ENCODE data around the gene ADAD2.

Gene ADAD2

GRCh38 chr16:84176192-84177053 lies 14.5 kb upstream of the ADAD2 start:
- no peak for DNase-seq (ENCODE audit: low read depth)

DNA sequence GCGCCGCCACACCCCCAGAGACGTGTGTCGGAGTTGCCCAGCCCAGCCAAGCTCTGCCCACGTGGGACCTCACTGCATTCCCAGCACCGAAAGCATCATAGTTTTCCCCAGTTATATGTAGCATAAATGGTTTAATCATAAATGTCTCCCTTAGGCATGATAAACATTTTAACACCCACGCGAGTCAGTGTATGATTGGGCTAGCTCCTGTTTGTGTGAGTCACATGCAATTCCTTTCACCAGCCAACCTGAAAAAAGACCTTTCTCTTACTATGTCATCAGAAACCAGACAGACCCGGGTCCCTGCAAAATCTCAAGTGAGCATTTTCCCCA lies 13.2 kb upstream of the ADAD2 start:
- no peak for DNase-seq (ENCODE audit: low read depth)

DNA sequence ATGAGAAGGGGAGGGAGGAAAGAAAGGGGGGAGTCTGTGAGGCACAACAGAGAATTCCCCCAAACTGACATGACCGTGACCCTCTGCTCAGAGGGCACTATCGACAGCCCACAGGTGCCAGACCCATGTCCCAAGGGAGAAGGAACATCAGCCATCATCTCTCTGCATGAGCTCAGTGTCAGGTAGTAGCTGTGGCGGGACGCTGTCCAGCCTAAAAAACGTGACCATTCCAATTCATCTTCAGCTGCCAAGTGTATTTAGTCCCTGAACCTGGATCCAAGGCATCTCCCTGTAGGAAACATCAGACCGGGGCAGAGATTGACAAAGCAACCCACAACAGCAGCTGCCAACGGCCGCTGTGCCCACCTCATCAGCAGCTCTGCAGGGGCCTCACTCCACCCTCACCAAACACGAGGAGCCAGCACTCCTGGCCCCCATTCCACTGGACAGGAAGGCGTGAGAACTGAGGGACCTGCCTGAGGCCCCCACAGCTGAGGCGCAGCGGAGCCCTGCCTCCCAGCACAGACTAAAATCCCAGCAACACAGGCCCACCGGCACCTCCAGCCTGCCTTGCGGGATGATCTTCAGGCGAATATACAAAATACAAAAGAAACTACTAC lies 12.7 kb upstream of the ADAD2 start:
- no peak for DNase-seq (ENCODE audit: low read depth)

DNA sequence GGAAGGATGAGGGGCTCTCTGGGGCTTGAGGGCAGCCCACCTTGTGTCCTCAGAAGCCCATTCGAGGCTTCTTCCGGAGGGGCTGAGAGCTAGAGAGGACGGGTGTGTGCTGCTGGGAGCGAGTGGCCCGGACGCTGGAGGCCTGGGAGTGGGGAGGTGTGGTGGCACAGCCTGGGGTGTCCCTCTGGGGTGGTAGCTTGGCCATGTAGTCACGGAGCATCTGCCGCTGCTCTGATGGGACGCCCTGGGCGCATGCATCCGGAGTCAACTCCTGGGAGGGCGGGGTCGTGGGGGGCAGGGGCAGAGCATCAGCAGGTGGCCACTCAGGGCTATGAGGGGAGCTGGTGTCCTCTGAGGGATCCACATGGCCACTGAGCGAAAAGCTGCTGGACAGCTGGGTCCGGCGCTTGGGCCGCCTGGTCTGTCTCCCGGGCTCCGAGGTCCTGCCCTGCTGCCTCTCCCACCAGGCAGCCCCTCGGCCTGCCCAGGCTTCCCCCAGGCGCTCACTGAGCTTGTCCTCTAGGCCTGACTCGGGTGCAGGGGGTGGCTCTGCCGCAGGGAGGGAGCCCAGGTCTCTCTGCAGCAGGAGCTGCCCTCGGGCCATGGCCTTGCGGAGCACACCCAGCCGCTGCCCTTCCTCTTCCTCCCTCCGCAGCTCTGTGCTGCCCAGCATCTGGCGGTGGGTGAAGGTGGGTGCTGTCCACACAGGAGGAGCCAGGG lies 11.9 kb upstream of the ADAD2 start:
- no peak for DNase-seq (ENCODE audit: low read depth)

DNA sequence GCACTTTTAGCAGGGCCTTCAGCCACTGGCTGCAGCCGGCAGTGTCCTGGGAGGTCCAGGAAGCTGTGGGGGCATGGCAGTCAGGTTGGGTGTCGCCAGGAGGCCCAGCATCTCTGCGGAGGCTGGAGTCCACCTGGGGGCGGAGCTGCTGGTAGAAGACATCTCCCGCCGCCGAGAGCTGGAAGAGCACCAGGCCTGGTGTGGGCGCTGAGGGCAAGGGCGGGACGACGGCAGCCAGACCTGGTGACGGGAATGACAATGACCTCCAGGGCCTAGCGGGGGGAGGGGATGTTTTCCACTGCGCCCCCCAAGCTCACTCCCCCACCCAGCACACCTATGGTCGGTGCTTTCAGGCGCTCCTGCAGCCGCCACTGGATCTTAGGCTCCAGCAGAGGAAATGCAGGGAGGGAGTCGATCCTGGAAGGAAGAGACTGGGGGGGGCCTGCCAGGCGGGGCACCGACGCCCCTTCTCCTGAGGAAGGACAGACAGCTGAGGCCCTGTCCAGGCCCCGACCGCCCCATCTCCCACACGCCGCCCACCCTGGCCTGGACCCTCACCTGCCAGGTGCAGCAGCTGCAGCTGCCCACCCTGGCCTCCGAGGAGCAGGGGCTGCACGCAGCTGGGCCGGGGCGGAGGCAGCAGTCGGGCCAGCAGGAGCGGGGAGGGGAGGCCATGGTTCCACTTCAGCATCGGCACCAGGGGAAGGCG lies 11.2 kb upstream of the ADAD2 start:
- no peak for DNase-seq (ENCODE audit: low read depth)

GRCh38 chr16:84180519-84181140 lies 10.3 kb upstream of the ADAD2 start:
- no peak for DNase-seq (ENCODE audit: low read depth)

GRCh38 chr16:84181144-84181915 lies 9.6 kb upstream of the ADAD2 start:
- DNase-seq (ENCODE audit: low read depth) = no peak

DNA sequence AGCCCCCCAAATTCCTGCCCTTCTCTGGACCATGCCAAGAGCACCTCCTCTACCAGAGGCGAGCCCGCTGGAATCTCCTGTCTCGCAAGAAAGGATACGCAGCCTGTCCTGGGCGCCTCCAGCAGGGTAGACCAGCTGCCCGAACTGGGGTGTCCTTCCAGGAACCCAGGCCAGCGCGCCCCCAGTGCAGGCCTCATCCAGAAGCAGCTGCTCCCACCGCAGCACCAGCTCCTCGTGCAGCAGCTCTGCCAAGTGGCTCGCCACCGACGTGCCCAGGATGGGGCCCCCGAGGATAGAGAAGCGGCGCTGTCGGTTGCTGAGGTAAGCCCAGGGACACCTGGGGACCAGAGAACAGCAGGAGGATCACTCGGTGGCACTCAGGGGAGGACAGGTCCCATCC lies 8.9 kb upstream of the ADAD2 start:
- DNase-seq (ENCODE audit: low read depth) = no peak

- no peak for DNase-seq (ENCODE audit: low read depth)
These were observed 8.0 kb upstream of the ADAD2 start for GRCh38 chr16:84182680-84183571.

GRCh38 chr16:84183572-84183875 lies 7.4 kb upstream of the ADAD2 start:
- DNase-seq (ENCODE audit: low read depth) = no peak

- no peak for DNase-seq (ENCODE audit: low read depth)
These were observed 6.9 kb upstream of the ADAD2 start for GRCh38 chr16:84183911-84184591.

DNA sequence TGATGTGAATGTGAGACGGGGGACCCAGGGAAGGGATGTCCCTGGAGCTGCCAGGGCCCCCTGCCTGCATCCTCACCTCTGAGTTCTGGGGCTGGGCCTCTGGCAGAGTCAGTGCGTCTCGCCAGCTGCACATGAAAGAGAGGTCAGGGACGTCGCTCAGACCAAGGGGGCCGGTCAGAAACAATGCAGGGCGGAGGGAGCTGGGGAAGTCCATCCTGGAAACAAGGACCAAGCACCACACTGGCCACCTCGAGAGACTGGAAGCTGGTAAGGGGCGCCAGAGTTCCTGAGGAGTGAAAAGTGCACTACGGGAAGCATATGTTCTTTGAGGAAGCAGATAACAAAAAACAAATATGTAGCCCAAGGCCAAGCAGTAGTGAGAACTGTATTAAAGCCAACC lies 6.2 kb upstream of the ADAD2 start:
- DNase-seq (ENCODE audit: low read depth) = no peak

- peak; percentile 82 for DNase-seq (ENCODE audit: low read depth)
These were observed 4.1 kb upstream of the ADAD2 start, which contains the start of gene TAF1C for GRCh38 chr16:84186685-84187437. TSS of gene TAF1C (minus strand) at chr16:84187057. CDS start at chr16:84184988, 2,069 bp downstream.

DNA sequence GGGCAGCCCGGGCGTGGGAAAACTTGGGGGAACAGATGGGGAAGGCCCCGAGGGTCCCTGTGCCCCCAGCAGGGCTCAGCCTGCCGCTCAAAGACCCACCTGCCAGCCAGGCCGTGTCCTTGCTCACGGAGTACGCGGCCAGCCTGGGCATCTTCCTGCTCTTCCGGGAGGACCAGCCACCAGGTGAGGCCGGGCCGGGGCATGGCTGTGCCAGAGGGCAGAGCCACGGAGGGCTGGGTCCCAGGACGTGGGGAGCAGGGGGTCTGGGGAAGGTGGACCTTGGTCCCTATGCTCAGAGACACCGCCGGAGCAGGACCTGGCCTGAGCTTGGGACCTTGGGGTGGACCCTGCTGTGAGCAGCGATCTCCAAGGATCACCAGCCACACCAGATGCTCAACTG lies 509 bp downstream of the ADAD2 start:
- no peak for DNase-seq (ENCODE audit: low read depth)

DNA sequence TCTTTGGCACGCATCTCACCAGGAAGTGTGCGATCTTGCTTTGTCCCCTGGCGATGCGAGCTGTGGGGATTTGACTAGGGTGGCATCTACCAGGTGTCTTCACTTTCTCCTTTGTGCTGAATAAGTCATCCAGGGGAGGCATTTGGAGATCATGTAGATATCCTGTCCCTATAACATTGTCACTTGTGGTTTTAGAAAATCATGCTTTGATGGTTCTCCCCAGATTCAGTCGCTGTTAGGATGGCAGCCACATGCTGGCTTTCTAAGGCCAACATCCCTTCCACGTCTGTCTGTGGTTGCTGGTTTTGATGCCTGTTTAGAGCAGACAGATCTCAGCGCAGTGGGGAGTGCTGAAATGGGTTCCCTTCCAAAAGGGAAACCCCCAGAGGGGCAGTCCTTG lies 2.5 kb downstream of the ADAD2 start:
- DNase-seq (ENCODE audit: low read depth) = no peak

DNA sequence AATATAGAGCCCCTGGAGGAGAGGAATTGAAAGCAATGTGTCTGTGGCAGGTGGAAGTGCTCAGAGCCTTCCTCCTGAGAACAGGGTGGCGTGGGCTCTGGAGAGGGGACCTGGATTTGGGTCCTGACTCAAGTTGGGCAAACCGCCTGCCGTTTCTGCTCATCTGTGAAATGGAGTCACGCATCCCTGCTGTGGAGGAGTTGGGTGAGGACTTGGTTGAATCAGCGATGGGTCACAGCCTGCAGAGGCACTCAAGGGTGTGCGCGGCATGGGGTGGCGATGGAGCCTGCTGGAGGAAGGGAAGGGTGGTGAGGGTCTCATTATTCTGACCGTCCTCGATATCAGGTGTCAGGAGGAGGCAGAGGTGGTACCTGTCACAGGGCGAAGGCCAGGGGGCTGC lies 3.1 kb downstream of the ADAD2 start:
- no peak for DNase-seq (ENCODE audit: low read depth)

GRCh38 chr16:84194470-84195200 lies 3.7 kb downstream of the ADAD2 start:
- no peak for DNase-seq (ENCODE audit: low read depth)
